CD4-positive, alpha-beta T cell treated with Interleukin-6 for 4 hours (primary cell): ENCODE measurements around the gene PPWD1.
"Not testable (repeated sequence)": the region's sequence is repeated elsewhere in the genome, so short reads cannot be mapped to it uniquely, and the experiment has no call there.

Experiments
- DNase-seq: peaks from one replicate; pipeline ENCODE4 v3.0.0-alpha.2; 2020; ENCODE audit warnings: mixed read lengths

PPWD1 gene

GRCh38 chr5:65562731-65563701 is at the start of gene PPWD1, which contains the start of gene CENPK:
PPWD1 (plus strand) TSS chr5:65563296; CDS start chr5:65563311, 15 bp downstream.
CENPK (minus strand) TSS chr5:65563168; CDS start chr5:65554907, 8,261 bp downstream.
- peak; percentile 94 for DNase-seq

GRCh38 chr5:65525726-65526125 is 37.4 kb upstream of the PPWD1 start:
- no peak for DNase-seq

GRCh38 chr5:65530904-65531303 is 32.2 kb upstream of the PPWD1 start:
- DNase-seq: no peak

- no peak for DNase-seq
Measured at GRCh38 chr5:65535529-65535987, 27.5 kb upstream of the PPWD1 start.

- no peak for DNase-seq
Measured at GRCh38 chr5:65539827-65540226, 23.3 kb upstream of the PPWD1 start.

GRCh38 chr5:65544473-65544872 is 18.6 kb upstream of the PPWD1 start:
- no peak for DNase-seq

GRCh38 chr5:65546141-65546540 is 17.0 kb upstream of the PPWD1 start:
- DNase-seq: no peak

- no peak for DNase-seq
Measured at GRCh38 chr5:65548281-65548680, 14.8 kb upstream of the PPWD1 start.

GRCh38 chr5:65553941-65554340 is 9.2 kb upstream of the PPWD1 start:
- no peak for DNase-seq

GRCh38 chr5:65555287-65555686 is 7.8 kb upstream of the PPWD1 start:
- DNase-seq: no peak

- no peak for DNase-seq
Measured at GRCh38 chr5:65556181-65556580, 6.9 kb upstream of the PPWD1 start.

GRCh38 chr5:65556718-65557117 is 6.4 kb upstream of the PPWD1 start:
- DNase-seq: no peak

- no peak for DNase-seq
Measured at GRCh38 chr5:65563777-65564176, 681 bp downstream of the PPWD1 start.

- DNase-seq: no peak
Measured at GRCh38 chr5:65566505-65566904, 3.4 kb downstream of the PPWD1 start.

- DNase-seq: no peak
Measured at GRCh38 chr5:65570598-65571226, 7.6 kb downstream of the PPWD1 start.

- DNase-seq: no peak
Measured at GRCh38 chr5:65577141-65577540, 14.0 kb downstream of the PPWD1 start.

GRCh38 chr5:65588694-65589093 is 25.6 kb downstream of the PPWD1 start:
- DNase-seq: no peak

- DNase-seq: not testable (repeated sequence)
Measured at GRCh38 chr5:65601761-65602160, 38.7 kb downstream of the PPWD1 start.

GRCh38 chr5:65611524-65611923 is 48.4 kb downstream of the PPWD1 start:
- DNase-seq: no peak

GRCh38 chr5:65612298-65612907 is 49.3 kb downstream of the PPWD1 start:
- DNase-seq: no peak

- no peak for DNase-seq
Measured at GRCh38 chr5:65620021-65620420, 56.9 kb downstream of the PPWD1 start.

GRCh38 chr5:65621961-65622360 is 58.9 kb downstream of the PPWD1 start:
- not testable (repeated sequence) for DNase-seq

GRCh38 chr5:65623482-65623881 is 60.4 kb downstream of the PPWD1 start:
- no peak for DNase-seq
